K562 (cell line): ENCODE measurements around the gene PNPLA2. TPM values are rescaled to one million over a fixed set of nuclear protein-coding genes. Genes with fewer than 3 reads are reported as not detected.

Source experiments
- CTCFL ChIP-seq: IDR thresholded peaks from 2 replicates; pipeline ENCODE4 v1.6.1; 2011; ENCODE audit warnings: borderline replicate concordance, low read depth, mild to moderate bottlenecking, moderate library complexity, low read length; ENCODE audit not compliant: insufficient read depth, poor library complexity, severe bottlenecking
- HDAC8 ChIP-seq: fragments of 450-650 bp; IDR thresholded peaks from 2 replicates; pipeline ENCODE4 v1.6.1; 2016; ENCODE audit warnings: mild to moderate bottlenecking, missing genetic modification characterization, moderate library complexity, missing compliant biosample characterization
- MCM7 ChIP-seq, 2 experiments: fragments of 450-650 bp; IDR thresholded peaks; 2 replicates each; pipeline ENCODE4 v1.6.1; 2016 to 2018
- MGA ChIP-seq: fragments of 450-650 bp; IDR thresholded peaks from 2 replicates; pipeline ENCODE4 v1.6.1; 2016; ENCODE audit warnings: mild to moderate bottlenecking, moderate library complexity
- NCOA6 ChIP-seq: fragments of 450-650 bp; IDR thresholded peaks from 2 replicates; pipeline ENCODE4 v1.6.1; 2017; ENCODE audit warnings: mild to moderate bottlenecking
- PCBP1 ChIP-seq: fragments of 200-400 bp; formaldehyde crosslinking; IDR thresholded peaks from 2 replicates; pipeline ENCODE4 v1.6.1; 2018; ENCODE audit warnings: mild to moderate bottlenecking, low read depth, low read length; ENCODE audit not compliant: poor library complexity, severe bottlenecking
- PRMT5 ChIP-seq: sonication (generic); formaldehyde crosslinking; IDR thresholded peaks from 2 replicates; pipeline ENCODE4 v1.5.0; 2020; ENCODE audit warnings: missing genetic modification reagents
- RFX1 ChIP-seq: fragments of 450-650 bp; IDR thresholded peaks from 2 replicates; pipeline ENCODE4 v1.6.1; 2016; ENCODE audit warnings: mild to moderate bottlenecking, moderate library complexity
- SMAD4 ChIP-seq: fragments of 250-450 bp; sonication (Bioruptor Pico); conservative IDR thresholded peaks from 2 replicates; pipeline ENCODE4 v1.8.0; 2021; ENCODE audit warnings: inconsistent platforms, mild to moderate bottlenecking, moderate library complexity
- TCF7 ChIP-seq: sonication (generic); IDR thresholded peaks from 2 replicates; pipeline ENCODE4 v1.6.1; 2016; ENCODE audit warnings: antibody characterized with exemption, borderline replicate concordance
- TEAD2 ChIP-seq: fragments of 450-650 bp; IDR thresholded peaks from 2 replicates; pipeline ENCODE4 v1.6.1; 2016; ENCODE audit warnings: missing genetic modification characterization, control low read depth, missing compliant biosample characterization
- ZEB2 ChIP-seq: fragments of 450-650 bp; IDR thresholded peaks from 2 replicates; pipeline ENCODE4 v1.6.1; 2016
- ZNF121 ChIP-seq: sonication (generic); formaldehyde crosslinking; conservative IDR thresholded peaks from 2 replicates; pipeline ENCODE4 v1.8.0; 2022; ENCODE audit warnings: missing genetic modification reagents
- ZNF449 ChIP-seq: fragments of 250-450 bp; sonication (Bioruptor Pico); IDR thresholded peaks from 2 replicates; pipeline ENCODE4 v1.8.0; 2022; ENCODE audit warnings: moderate library complexity, mild to moderate bottlenecking, inconsistent platforms
- polyA plus RNA-seq, 8 experiments: library from polyadenylated mRNA; depleted of rRNA in 4 of 8; stranded (reverse) in 5 of 8; unstranded in 3 of 8; fragments of >200 nt; fragmentation: Nextera tagmentation in 2 of 8; fragmentation: Illumina TruSeq in 1 of 8; extraction: Ambion mirVana in 2 of 8; extraction: Trizol in 1 of 8; gene quantifications; 2 replicates each; pipeline versions ENCODE4 v1.2.1 to v1.2.3, GENCODE V29; 2011 to 2014; ENCODE audit warnings: inconsistent platforms in 1 of 8, missing spikeins in 1 of 8
- total RNA-seq, 7 experiments: library from RNA; depleted of rRNA in 6 of 7; stranded (reverse); fragments of >200 nt in 6 of 7; fragmentation: Illumina TruSeq in 2 of 7; extraction: Trizol in 2 of 7; gene quantifications; 2 replicates each; pipeline versions ENCODE4 v1.2.1 to v1.2.3, GENCODE V29; 2011 to 2021; ENCODE audit warnings: low replicate concordance in 1 of 7

PNPLA2 gene
- total and polyA plus RNA-seq, 9 of the 15 experiments (the other 6 are each of a cell fraction or from before 2014, with no cell fraction given), result 0.39 to 87.1 (median 8.4) TPM

GRCh38 chr11:810040-810567 is 8.6 kb upstream of the PNPLA2 start (continued):
- TF ChIP-seq MGA, result no peak
- no peak for TF ChIP-seq MCM7 (IDR thresholded peaks at IDR 0.05)
- no peak for TF ChIP-seq ZNF449 (CRISPR knock-in tag)
- TF ChIP-seq HDAC8 (tag), result no peak
- TF ChIP-seq SMAD4 (CRISPR knock-in tag), result peak; percentile 63; the same call in 1 of the 2 replicates
- peak; percentile 16 for TF ChIP-seq PCBP1
- no peak for TF ChIP-seq ZEB2
- TF ChIP-seq PRMT5 (CRISPR knock-in tag), result no peak
- peak; percentile 9 for TF ChIP-seq CTCFL
- TF ChIP-seq TCF7, result no peak
- no peak for TF ChIP-seq NCOA6
- no peak for TF ChIP-seq ZNF121
- no peak for TF ChIP-seq RFX1
- no peak for TF ChIP-seq TEAD2 (tag)
